GM18517 (cell line): ENCODE results near the gene SFMBT2.

ENCODE experiments used
- ATAC-seq: cut with Tn5 transposase; IDR thresholded peaks from one replicate; pipeline ENCODE4 v1.9.1; 2021; ENCODE audit warnings: mild to moderate bottlenecking, moderate library complexity; ENCODE audit not compliant: unreplicated experiment

Gene SFMBT2

GRCh38 chr10:7426349-7426748 lies 15.5 kb upstream of the SFMBT2 start:
- no peak for ATAC-seq

DNA sequence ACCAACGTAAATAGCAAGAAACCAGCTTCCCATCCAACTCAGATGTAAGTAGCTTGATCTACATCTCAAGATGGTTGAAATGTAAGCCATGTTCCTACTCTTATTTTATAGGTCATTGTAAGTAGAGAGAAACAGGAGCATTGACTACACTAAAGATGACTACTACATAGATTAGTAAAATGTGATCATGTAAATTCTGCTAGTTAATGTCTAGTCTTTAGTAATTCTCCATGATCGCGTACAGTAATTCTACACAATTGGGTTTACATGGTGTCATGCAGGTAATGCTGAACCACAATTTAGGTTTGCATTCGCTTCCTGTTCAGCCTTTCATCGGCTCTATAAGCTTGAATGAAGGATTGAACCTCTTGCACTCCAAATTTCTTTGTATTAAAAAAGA lies 14.9 kb upstream of the SFMBT2 start:
- ATAC-seq = no peak

DNA sequence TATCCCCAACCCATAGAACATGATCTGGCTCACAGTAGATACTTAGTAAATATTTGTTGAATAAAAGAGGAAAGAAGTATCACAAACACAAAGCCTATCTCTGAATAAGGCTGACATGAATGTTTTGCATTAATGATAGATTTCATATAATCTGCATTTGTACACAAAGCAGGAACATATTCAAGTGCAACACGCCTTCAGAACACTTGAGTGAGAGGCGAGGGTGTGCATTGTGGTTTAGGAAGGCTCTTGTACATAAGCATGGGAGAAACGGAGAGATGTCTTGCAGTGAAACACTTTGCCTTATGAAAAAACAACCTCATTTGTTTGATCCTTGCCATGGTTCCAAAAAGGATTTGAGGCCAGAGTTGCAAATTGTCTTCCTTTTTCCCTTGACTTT lies 14.1 kb upstream of the SFMBT2 start:
- ATAC-seq = no peak

- ATAC-seq = no peak
These were observed 13.5 kb upstream of the SFMBT2 start for GRCh38 chr10:7424315-7424714.

- no peak for ATAC-seq
These were observed 12.7 kb upstream of the SFMBT2 start for GRCh38 chr10:7423521-7423920.

DNA sequence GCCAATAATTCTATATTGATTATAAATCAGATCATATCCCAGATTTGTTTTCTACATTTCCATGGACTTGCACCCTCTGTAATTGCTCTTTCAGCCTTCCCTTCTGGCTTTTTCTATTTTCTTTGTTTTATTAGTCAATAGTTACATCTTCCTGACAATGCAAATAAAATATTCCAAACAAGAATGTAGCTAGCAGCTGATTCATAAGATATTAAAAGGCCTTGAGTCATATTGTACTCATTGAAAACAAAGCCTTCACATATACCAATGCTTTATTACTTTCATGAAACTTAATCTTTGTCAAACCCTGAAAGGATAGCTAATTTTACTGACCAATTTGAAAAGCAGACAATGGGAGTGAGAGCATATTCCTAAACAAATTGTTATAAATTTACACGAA lies 10.7 kb upstream of the SFMBT2 start:
- no peak for ATAC-seq

- no peak for ATAC-seq
These were observed 9.2 kb upstream of the SFMBT2 start for GRCh38 chr10:7419998-7420397.

DNA sequence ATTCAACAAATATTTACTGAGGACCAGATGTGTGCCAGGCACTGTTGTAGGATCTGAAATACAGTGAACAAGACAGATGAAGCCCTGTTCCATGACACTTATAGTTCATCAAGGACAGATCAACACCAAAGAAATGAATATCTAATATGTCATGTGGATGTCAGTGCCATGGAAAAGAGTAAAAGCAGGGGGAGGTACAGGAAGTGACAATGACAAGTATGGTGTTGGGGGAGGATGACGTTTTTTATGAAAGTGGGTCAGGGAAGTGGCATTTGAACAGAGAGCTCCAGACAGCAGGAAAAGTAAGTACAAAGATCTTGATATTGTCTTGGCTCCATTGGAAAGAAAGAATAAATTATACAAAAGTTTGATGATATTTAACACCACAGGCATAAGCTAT lies 7.0 kb upstream of the SFMBT2 start:
- no peak for ATAC-seq

DNA sequence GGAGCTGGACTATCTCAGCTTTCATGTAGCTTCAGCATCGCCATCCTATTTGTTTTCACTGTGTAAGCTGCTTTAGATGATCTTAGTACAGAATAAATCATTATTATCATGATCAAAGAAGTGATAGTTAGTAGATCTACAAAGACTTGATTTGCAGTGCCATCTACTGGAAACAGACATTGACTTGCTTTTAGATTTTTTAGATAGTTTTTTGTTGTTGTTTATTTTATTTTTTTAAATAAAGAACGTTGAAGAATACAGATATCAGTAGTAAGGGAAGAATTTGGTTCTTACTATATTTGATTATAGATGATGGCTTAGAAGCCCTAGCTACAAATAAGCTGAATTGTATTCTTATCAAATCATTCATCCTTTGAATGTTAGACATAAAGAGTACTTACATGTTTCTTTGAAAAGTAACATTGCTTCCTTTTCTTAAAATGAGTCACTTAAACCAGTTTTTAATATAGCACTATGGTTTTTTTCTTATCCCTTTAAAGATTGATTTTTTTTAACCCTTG lies 6.3 kb upstream of the SFMBT2 start:
- no peak for ATAC-seq

- no peak for ATAC-seq
These were observed 3.9 kb upstream of the SFMBT2 start for GRCh38 chr10:7414766-7415165.

DNA sequence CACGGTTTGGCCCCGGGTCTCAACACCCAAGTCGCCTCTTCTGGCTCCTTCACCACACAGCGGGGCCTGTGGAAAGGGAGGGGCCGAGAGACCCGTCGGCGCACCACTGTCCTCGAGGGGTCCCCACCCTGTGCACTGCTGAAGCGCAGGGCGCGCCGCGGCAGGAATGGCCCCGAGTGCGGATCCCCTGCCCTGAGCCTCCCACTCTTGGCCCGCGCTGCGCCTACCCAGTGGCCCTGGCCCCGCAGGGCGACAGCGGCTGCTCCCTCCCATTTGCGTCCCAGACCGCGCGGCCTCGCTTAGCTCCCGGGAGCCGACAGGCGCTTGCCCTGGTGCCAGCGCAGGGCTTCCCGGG lies 2.1 kb upstream of the SFMBT2 start:
- no peak for ATAC-seq

GRCh38 chr10:7412237-7412927 lies 1.5 kb upstream of the SFMBT2 start:
- ATAC-seq = no peak

DNA sequence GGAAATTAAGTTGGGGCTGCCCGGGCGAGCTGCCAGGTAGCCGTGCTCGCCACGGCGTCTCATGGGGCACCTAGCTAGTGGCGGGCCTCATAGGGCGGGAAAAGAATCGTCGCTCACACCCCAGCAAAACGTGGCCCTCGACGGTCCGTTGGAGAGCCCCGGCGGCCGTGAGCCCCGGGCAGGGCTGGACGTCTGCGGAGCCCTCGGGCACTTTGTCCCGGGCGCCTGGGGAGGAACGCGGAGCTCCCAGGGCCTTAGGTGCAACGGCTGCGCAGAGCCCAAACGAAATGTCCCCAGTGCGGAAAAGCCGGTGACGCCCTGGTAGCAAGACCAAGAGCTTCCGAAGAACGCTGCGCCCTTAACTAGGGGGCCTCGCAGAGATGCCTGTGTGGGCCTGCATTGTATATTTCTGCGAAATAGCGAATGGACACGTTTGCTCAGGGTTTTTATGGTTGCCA lies 866 bp upstream of the SFMBT2 start:
- ATAC-seq = no peak

- peak; percentile 8 for ATAC-seq
These were observed 453 bp downstream of the SFMBT2 start for GRCh38 chr10:7410301-7410861.

DNA sequence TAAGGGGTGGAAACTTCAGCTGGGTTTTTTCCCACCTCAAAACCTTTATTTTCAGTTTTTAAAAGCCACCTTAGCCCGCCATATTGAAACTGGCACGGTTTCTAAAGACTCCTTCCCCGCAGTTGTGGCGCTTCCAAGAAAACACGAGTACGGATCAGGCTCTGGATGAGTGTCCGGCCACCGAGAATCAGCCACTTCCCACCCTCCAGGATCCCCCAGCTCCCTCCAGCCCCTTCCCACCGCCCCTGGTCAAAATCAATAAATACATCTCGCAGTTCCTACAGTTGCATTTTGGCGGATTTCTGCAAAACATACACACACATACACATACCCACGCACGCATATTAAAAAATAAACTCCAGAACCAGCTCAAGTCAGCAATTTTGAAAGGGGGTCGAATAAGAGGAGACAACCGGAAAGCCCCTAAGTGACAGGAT lies 1.1 kb downstream of the SFMBT2 start:
- ATAC-seq = peak; percentile 5

- peak; percentile 43 for ATAC-seq
These were observed 1.6 kb downstream of the SFMBT2 start for GRCh38 chr10:7409045-7409731.

GRCh38 chr10:7408291-7409044 lies 2.4 kb downstream of the SFMBT2 start:
- ATAC-seq = no peak

GRCh38 chr10:7407368-7408290 lies 3.2 kb downstream of the SFMBT2 start:
- no peak for ATAC-seq

- no peak for ATAC-seq
These were observed 4.0 kb downstream of the SFMBT2 start for GRCh38 chr10:7406712-7407333.

GRCh38 chr10:7405637-7406036 lies 5.2 kb downstream of the SFMBT2 start:
- no peak for ATAC-seq
